A673 (cell line): Measurements from ENCODE around the gene IGFN1.

ENCODE experiments used
- CTCF ChIP-seq: fragments of 300-800, 200-600 bp; sonication (generic); conservative IDR thresholded peaks from 2 replicates; pipeline ENCODE4 v1.5.1; 2017; ENCODE audit warnings: low read depth, mild to moderate bottlenecking, antibody characterized with exemption, low read length, moderate library complexity, mixed read lengths
- EZH2 ChIP-seq: fragments of 200-600 bp; sonication (generic); IDR thresholded peaks from 2 replicates; pipeline ENCODE4 v1.6.1; 2017; ENCODE audit warnings: borderline replicate concordance, low read depth, mild to moderate bottlenecking, mixed read lengths, antibody characterized with exemption, low read length; ENCODE audit not compliant: poor library complexity, severe bottlenecking

DNA sequence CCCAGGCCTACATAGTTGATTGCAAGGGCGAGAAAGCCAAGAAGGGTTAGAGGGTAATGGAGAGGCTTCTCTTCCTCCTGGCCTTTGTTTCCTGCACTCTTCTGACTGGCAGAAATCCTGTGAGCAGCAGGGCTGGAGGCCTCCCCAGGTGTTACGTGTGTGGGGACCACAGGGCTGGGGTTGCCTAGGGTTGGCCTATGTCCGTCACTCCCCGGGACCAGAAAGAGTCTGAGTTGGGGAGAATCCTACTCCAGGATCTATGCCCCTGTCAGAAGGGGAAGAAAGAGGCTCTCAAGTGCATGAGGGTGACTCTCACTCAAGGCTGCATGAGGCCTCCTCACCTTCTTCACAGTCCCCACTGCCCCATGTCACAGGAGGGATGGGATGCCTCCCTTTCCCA, 38.5 kb downstream of the IGFN1 start:
- TF ChIP-seq CTCF: no peak
- no peak for TF ChIP-seq EZH2
